DMS153 treated with DMSO at 0.1 percent for 48 hours (cell line): ENCODE data around the gene GALNT18.
A peak's percentile ranks its signal among the peaks of the same experiment; 100 is the strongest.

Experiments used
- DNase-seq: peaks from one replicate; lab custom pipeline; 2025; ENCODE audit not compliant: unreplicated experiment; lab: John Stamatoyannopoulos, UW

The GALNT18 gene

DNA sequence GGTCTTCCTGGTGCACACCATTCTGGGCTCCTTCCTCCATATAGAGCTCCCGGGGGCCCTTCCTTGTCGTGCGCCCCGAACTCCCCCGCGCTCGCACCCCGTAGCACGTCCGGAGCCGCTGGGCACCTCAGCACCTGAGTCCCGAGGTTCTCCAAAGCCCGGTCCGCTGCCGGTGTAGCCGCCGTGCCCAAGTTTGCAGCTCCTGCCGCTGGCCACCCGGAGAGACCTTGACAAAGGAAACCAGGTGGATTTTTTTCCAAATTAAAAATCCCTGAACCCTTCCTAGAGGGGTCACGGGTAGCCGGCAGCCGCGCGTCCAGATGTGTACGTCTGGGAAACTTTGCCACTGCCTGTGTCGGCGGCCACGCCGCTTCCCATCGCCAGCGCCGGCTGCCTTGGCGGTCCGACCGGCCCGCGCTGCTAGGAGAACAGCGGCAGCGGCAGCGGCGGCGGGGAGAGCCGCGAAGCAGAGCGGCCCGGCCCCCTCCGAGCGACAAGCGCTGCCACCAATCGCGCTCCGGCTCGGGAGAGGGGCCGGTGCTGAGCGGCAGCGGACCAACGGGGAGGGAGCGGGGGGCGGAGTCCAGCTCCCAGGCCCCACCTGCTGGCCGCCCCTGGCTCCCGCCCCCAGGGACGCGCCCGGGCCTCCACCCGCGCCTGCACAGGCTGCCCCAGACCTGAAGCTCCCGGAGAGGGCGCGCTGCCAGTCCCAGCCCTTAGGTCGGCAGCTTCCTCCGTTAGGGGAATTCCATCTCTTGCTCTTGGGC, at the start of gene GALNT18:
Gene GALNT18, minus strand, starts transcription at position 433 of the 767 bp plus-strand sequence.
- DNase-seq, result peak; percentile 94

DNA sequence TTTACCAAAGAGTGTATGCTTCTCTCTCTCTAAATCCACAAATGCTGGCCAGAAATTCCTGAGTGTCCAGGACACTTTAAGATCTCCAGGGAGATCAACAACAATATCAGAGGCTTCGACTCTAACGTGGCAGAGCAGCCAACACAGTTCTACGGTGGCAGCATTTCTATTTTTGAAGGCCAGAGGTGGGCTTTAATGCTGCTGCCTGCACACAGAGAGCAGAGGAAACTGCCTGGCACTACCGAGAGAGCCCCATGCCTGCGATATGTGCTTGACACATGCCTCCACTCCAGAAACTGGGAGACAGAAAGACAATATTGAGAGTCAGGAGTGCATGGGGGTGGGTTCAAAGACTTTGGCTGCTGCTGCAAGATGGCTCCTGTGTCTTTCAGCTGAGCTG, 48.8 kb upstream of the GALNT18 start:
- no peak for DNase-seq

DNA sequence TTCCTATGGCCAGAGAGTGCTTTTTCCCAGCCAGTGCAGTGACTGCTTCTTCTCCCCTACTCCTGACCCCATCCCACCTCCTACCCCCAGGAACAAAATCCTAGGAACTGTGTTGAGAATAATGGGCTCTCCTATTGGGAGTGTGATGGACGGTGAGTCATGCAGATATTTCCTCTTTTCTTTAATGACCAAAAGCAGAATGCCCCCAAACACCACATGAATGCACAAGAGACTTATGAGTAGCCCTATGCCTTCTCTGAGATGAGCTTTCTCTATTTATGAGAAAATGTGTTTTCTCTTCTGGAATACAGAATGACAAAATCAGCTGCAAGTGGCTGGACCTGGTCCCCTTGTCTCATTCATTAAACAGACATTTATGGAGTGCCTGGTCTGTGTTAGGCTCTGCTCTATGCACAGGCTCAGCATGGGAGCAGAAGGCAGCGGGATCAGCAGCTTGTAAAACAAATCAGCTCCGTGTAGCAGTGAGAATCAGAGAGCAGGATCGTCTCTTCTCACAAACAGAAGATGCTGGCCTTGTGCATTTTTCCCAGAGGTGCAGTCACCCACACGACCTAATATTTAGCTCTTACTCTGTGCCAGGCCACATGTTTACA, 47.5 kb upstream of the GALNT18 start:
- DNase-seq, result no peak

DNA sequence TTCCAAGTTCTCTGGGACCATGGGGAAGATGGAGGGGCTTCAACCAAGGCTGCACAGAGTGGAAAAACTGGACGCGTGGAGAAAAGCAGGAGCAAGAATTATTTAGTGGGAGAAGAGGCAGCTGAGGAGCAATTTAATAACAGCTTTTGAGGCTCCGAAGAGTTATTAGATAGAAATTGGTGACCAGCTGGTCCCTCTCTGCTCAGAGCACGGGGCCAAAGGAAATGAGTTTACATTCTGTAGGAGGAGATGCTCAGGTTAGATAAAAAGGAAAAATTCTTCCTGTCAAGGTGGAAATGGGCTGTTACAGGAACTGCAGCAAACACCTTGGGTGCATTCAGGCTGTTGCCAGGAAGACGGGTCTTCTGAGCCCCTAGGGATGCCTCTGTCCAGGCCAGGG, 47.0 kb upstream of the GALNT18 start:
- no peak for DNase-seq

DNA sequence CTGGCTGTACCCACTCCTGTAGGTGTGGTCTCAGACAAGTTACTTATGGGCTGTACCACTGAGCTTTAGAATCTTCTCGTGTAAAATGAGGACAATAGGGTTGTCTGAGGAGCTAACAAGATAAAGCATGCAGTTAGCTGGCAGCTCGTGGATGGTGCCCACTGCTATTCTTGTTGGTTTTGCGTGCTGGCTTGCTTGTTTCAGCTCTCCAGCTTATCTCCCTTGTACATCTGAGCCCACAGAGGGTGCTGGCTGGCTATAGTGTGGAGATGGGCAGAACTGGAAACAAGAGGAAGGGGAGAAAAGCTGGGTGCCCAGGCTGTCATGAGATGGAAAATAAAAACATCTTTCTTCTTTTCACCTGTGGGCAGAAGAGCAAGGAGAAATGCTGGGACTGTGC, 46.5 kb upstream of the GALNT18 start:
- DNase-seq, result no peak

DNA sequence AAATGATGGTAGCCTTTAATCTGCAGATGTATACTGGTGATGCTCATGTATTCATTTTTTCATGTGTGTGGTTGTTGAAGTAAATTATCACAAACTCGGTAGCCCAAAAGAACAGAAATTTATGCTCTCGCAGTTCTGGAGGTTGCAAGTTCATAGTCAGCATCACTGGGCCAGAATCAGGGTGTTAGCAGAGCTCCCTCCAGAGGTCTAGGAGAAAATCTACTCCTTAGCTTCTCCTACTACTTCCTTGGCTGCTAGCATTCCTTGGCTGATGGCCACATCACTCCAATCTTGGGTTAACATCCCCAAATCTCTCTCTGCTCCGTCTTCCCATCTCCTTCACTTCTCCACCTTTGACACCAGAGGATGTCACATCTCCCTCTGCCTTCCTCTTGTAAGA, 45.3 kb upstream of the GALNT18 start:
- DNase-seq, result no peak

DNA sequence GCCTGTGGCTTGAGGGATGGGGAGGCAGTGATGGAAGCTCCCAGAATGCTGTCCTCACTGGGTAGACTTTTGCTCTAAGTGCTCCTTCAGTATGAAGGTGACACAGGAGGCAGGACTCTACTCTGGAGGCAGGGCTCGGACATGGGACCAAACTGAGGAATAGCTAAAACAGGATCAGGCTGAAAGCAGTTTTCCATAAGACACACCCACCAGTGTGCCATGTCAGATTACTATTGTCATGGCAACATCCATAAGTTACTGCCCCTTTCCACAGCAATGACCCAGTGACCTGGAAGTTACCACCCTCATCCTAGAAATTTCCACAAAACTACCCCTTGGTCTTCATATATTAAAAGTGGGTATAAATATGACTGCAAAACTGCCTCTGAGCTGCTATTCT, 43.6 kb upstream of the GALNT18 start:
- DNase-seq, result no peak

DNA sequence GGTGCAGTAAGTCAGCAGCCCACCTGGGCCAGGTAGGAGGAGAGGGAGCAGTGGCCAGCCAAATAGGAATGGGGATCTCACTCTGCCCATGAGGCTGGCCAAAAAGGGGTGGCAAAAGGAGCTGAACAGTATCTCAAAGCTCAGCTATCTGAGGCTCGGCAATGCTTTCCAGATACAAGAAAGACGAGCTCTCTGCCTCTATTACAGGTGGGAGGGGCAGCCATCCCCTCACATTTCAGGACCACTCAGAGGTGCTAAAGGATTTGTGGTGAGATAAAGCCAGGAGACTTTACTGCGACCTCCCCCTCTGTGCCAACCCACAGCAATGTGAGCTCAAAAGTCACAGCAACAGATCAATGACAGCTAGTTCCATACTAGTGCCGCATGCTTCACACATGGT, 42.1 kb upstream of the GALNT18 start:
- DNase-seq, result no peak

DNA sequence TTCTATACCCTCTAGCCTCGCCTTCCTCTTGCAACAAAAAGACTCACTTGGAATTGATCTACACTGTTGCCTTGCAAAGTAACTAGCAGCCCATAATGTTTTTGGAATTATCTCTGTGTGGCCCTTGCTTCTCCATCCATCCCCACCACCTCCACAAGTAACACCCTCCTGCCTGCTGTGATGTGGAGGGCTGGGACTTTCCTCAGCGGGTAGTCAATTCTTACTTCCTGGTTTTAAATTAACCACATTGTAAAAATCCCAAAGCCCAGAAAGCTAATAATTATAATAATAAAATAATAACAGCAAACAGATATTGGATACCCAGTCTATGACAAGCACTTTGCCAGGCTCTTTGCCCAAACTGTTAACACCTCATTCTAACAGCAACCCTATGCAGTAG, 40.8 kb upstream of the GALNT18 start:
- DNase-seq, result no peak

DNA sequence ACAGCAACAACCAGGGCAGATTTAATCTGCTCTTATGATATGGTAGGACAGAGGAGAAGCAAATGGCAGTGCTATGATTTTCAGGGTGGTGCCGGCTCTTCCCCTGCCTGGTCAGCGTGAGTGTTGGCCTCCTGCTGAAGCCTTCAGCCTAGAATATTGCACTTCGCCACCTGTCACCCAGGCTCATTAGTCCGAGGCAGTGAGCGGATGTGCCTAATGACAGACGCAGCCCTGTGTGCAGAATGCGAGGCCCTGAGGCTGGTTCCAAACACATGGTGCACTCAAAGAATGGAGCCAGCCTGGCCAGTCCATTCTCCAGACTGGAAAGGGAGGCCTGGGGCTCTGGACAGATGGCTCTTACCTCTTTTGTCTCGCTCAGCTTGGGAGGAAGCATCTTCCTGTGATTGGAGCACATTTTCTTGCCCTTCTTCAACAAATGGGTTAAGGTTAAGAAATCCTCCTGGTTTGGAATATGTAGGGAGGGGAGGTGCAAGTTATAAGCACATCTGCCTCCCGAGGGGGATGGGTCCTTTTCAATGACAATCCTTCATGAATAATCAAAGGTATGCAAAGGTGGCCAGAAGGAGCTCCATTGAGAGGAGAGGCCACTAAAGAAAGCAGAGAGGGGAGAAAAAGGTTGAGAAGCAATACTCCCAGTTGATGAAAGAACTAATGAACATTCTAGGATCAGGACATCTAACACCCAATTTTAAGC, 39.7 kb upstream of the GALNT18 start:
- no peak for DNase-seq

DNA sequence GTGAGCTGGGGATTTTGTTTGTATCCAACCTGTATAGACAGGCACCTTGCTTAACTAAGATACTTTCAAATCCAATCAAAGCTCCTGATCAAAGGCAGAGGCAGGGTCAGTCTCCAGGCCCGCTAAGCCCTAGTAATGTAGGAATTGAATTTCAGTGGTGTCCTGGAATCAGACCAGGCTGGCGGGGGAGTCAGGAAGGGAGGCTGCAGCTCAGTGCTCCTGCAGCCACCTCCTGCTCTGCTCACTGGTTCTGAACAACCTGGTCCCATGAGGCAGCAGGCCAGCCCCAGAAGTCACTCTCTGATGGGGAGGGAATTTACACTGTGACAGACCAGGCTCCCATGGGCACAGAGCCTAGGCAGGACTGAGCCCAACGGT, 38.5 kb upstream of the GALNT18 start:
- DNase-seq, result no peak

DNA sequence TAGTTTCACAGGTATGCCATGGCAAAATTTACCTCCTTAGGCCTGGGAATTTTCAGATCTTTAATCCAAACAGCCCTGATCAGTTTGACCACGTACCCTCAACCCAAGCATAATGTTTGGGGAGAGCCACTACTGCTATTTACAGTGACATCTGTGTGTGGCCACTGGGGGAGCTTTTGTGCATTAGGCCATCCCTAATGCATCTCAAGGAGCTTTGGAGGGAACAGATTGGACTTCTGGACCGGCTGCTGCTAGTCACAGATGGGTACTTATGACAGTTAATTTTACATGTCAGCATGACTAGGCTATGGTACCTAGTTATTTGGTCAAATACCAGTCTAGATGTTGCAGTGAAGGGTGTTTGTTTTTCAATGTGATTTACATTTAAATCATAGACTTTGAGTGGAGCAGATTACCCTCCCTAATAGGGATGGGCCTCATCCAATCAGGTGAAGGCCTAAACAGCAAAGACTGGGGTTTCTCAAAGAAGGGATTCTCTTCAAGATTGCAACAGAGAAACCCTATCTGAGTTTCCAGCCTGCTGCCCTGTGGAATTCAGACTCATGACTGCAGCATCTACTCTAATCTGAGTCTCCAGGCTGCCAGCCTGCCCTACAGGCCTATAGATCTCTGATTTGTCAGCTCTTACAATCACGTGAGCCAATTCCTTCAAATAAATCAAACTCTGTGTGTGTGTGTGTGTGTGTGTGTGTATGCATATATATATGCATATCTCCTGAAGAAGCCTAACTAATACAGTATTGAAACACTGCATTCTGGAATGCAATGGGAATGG, 38.0 kb upstream of the GALNT18 start:
- no peak for DNase-seq

DNA sequence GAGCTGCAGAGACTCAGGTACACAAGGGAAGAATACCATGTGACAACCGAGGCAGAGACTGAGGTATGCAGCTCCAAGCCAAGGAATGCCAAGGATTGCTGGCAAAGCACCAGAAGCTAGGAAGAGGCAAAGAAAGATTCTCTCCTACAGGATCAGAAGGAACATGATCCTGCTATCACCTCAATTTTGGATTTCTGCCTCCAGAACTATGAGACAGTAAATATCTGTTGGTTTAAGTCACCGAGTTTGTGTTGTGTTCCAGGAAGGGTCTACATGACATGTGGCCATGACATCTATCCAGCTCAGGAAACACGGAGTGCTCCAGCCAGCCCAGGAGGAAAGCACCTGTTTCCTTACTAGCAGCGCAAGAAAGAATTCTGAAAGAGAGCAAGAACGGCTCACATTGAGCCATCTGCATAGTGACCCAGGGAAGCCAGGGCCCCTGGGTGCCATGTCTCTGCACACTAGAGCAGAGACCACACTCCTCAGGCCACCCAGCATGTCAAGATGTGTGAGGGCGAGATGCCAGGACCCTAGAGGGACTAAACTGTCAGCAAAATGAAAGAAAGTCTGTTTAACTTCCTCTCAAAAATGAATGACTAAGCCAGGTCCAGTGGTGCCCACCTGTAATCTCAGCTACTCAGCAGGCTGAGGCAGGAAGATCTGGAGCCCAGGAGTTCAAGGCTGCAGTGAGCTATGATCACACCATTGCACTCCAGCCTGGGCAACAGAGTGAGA, 35.6 kb upstream of the GALNT18 start:
- DNase-seq, result no peak

DNA sequence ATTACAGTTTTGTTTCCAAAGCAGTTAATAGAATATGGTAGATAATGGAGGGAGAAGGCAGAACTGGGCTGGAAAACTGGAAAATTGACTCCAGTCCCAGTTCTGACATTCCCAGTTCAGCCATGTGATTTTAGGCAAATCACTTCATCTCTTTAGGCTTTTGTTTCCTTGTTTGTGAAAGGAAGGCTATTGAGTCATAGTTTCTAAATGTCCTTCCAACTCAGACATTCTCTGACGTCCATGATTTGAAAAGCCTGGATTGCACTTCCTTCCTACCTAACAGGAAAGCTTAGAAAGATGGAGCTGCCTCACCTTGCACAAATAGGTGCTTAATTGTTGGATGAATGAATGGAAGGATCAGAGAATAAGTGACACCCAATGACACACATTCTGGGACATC, 19.8 kb upstream of the GALNT18 start:
- no peak for DNase-seq

DNA sequence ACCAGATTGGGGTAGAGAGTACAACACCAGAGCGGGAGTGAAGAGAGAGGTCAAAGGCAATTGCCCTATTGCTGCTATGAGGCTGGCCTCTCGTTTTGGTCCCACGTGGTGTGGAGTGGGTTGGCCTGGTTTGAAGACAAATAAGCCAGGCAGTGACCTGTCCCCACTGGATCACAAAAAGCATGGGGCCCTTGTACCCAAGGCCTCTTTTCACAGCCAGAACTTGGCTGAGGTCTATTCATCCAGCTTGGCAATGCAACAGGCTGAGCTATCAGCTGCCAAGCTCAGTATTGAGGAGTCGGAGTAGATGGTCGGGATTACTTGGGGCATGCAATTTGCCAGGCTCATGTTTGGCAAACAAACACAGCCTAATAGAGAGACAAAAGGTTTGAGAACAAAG, 19.2 kb upstream of the GALNT18 start:
- DNase-seq, result no peak

DNA sequence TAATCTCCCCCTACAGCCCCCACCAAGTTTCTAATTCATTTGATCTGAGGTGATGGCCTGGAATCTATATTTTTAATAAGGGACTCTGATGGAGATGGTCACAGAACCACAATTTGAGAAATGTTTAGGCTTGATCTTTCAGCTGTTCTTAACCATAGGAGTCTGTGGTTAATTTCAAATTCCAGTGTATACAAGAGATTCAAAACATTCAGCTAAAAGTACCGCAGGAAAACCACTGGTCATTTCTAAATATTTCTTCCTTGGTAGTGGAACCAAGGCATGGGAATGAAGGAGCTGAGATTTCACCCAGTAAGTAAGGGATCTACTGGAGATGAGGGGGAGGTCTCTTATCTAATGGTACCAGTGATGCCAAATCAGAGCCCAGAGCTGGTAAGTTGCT, 18.3 kb upstream of the GALNT18 start:
- no peak for DNase-seq

DNA sequence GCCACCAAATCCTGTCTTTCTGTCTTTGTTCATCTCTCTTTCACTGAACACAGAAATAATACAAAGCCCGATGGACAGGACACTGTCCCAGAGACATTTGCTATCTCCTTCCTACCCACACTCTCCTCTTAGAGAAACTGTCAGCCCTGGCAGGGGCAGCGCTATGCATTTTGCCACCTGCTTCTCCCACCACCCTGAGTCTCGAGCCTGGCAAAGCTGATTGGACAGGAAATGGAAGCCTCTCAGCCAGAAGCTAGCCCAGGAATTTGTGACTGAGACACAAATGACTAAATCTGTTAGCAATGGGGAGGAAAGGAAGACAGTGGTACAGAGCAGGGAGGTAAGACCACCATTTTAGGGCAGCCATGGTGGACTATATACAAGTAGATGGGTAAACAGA, 14.9 kb upstream of the GALNT18 start:
- DNase-seq, result no peak

DNA sequence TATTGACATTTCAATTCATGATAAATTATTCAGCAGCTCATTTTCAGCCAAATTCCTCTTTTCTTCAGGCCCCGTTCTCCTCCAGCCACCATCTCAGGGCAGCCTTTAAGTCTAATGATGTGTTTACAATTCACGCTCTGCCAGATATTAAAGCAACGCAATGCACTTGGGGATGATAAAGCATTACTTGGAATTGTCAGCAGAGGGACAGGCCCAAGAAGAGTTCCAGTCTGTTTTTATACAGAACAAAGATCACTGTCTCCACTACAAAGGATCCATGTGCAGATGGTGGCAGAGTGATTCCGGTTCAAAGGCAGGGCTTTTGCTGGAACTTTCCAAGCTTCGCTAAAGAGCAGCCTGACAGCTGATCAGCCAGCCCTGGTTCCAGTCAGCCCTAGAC, 13.6 kb upstream of the GALNT18 start:
- no peak for DNase-seq

DNA sequence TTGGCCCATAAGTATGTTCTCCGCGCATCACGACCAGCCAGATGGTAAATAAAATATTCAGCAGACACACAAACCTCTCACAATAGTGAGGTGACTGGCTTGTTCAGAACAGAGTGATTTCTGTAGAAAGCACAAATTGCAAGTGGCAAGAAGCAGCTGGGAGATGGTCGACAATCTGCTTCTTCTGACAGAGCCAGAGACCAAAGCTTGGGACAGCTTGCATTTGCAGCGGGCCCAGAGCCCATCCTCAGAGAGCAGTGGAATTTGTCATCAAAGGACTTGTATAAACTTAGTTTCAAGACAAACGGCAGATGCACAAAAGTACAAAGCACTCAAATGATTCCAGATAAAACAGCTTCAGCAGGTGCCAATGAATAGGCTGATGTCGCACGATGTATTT, 7.6 kb upstream of the GALNT18 start:
- no peak for DNase-seq

DNA sequence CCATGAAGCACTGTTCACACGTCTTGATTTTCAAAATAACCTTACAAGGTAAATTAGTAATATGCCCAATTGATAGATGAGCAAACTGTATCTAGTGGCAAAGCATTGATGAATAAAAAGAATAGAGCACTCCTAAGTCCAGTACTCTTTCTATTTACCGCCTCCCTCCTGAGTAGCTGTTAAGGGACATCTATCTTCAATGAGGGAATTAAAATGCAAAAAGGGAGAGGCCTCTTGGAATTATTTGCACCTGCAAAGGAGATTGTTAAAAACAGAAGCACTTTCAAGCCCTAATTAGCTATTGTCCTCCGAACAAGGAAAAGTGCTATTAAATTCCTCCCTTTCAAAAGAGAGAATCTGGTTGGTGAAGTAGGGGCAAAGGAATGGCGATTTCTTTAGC, 6.8 kb upstream of the GALNT18 start:
- DNase-seq, result no peak

DNA sequence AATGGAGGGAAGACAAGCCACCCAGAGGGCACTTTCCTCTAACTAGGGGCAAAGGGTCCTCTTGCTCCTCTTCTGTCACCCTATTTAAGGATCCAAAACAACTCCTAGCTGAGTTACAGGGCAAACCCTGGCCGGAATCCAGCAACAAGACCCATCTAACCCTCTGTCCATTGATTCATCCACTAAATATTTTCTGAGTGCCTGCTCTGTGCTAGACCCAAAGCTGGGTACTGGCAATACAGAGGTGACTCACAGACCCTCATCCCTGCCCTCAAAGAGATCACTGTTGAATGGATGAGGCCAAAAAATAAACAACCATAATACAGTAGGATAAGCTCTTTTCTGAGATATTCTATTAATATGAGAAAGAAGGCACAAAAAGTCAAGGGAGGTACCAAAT, 4.3 kb upstream of the GALNT18 start:
- DNase-seq, result no peak
